HG03469 (cell line): Measurements from ENCODE around the gene BCOR.

ENCODE experiments used
- ATAC-seq: cut with Tn5 transposase; IDR thresholded peaks from one replicate; pipeline ENCODE4 v1.9.1; 2021; ENCODE audit warnings: mild to moderate bottlenecking, moderate library complexity, moderate number of reproducible peaks; ENCODE audit not compliant: unreplicated experiment

The BCOR gene

DNA sequence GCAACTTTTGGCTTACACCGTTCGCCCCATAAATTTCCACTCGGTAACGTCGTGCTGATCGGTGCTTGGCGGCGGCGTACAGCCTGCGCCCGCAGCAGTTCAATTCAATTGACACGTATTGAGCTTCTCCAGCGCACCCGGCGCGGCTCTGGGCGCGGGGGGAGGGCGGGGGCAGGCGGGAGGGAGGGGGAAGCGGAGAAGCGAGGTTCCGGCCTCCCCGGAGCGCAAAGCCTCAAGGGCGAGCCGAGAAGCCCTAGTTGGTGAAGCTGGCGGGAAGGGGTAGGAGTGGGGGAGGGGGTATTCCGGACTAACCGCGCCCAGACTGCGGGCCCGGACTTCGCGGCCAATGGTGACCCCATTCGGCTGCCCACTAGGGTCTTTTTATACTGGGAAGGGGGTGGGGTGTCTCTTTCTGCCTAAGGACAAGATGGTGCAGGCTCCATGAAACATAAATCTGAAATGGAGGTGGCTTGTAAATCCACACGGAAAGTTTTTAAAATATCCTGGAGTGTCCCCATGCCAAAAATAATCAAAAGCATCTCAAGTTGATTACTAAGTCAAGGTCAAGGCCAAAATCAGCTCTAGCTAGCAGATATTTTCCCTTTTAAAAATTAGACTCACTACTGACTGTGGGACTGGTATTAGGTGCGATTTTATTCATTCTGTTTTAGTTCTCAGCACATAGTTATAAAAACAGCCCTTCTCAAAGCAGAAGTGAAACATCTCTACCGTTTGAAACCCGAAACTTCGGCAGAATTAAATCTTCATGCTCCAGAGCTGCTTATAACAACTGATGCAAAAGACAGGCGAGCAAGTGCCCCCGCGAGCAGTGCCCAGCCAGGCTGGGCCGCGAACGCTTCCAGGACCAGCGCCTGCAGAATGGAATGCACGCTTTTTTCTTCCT, 1.5 kb upstream of the BCOR start:
- ATAC-seq = peak; percentile 29

DNA sequence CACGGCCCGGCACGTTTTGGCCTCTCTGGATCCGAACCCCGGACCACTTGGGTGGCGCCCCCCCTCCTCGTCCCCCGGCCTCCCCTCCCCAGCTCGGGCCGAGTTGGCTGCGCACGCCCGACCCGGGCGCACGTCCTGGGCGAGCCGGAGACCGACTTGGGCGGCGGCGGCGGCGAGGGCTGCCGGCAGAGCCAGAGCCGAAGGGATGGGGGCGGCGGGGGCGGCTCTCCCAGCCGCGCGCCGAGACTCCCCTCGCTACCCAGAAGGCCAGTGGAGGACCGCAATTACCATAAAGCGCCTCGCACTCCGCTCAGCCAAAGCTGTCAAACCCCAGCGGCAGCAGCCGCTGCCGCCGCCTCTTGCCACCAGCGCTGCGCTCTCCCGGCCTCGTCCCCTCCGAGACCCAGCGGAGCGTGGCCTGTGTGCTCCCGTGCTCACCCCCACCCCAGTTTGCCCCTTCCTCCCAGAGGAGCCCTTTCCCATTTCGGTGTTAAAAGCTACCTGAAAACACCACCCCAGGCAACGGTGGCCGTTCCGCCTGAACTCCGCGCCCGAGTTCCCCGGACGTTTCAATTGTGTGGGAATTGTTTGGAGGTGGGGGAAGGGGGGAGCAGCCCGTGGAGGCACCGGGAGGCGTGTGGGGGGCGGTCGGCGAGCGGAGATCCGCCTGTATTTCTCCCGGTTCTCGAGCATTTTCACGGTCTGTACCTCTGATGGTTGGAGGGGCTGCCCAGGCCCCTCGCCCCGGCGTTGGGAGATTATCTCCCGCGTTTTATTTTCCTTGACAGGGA, 701 bp upstream of the BCOR start:
- ATAC-seq = no peak

DNA sequence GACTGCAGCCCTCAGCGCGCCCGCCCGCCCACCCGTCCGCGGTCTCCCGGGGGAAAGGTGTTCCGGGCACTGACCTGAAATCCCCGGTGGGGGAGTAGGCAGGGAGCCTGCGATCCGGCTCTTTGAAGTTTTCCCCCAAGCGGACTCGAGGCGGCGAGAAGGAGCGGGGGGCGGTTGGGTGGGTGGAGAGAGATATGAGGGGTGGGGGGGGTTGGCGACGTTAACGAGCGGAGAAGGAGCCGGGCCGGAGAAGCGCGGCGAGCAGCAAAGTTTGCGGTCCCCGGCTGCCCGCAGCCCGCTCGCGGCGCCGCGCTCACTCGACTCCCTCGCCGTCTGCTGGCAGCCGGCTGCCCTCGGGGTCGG, 636 bp downstream of the BCOR start:
- ATAC-seq = no peak

DNA sequence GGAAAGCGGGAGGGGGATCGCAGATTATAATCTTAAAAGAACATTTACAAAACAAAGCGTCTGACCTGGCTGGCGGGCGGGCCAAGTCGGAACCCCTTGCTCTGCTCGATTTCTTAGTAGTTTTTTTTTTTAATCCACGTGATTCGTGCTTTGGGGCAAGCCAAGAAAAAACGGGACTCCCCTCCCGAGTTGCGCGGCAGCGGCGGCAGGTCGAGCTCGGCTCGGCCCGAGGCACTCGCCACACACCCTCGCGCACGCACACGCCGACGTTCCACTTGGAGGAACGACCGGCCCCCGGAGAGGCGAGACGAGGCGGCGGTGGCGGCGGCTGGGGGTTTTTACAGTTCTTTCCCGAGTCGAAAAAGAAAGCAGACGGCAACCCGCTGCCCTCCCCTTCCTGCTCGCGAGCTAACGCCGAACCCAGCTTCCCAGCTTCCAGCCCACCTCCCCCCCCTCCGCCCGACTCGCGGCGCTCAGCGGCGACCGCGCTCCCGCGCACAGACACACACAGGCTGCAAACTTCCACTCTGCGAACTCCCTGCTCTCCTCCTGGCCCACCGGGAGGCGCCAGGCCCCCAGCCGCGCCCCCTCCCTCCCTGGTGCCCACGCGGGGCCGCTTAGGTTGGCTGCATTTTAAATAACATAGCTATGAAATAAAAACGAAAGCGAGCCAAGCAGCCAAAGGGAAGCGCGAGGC, 1.2 kb downstream of the BCOR start:
- ATAC-seq = no peak

DNA sequence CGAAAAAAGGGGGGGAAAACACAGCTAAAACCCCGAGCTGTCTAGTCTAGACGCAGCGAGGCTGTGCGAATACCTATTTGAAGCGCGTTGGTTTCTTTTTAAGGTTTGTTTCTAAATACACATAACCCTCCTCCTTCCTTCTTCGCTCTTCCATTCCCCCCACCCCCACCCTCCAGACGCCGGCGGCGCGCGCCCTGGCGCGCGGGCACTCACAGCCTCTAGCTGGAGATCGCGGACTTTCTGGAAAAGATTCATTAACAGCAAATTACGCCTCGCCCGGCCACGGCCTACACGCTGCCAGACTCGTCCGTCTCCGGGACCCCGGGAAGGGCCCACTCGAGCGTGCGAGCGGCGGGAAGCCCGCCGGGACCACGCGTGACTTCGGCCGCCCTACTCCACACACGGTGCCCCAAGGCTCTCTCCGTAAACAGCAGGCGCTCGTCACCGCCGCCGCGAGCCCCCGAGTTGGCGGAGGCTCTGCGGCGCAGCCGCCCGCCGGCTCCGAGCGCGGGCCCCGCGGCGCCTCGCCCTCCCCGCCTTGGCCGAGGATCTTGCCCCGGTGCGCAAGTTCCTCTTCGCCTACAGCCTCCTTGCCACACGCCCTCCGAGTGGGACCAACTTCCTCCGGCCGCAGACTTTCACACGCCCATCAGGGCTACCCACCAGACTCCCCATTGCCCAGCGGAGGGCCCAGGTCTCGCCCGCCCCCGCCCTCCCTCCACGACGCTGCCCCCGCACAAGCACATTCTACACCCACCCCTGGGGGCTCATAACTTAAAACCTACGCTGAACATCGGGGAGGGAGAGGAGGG, 2.0 kb downstream of the BCOR start:
- no peak for ATAC-seq

DNA sequence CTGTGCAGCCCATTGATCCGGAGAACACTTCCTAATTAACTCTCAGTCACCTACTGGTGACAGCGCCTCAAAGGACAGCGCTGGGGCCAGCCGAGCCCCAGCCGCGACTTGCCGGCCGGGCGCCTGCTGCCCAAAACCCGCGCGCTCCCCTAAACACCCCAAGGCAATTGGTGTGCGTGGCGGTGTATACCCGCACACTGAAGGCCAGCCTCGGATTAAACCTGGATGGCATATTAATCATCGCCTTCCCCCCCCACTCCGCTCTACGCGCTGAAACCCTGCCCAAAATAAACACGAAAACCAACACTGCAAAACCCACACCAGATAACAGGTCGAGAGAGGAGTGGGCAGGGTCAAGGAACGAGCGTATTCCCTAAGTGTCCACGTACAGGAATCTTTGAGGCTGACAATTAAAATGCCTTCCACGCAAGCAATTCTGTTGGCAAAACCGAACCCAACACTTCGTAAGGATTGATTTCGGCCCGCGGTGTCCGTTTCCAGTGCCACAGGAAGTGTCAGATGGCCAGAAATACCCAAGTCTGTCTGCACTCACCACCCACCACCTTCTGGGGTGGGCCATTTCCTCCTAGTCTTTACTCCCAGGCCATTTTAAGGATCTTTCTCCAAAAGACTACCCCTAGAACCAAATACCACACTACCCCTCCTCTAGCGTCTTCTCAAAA, 2.7 kb downstream of the BCOR start:
- no peak for ATAC-seq

DNA sequence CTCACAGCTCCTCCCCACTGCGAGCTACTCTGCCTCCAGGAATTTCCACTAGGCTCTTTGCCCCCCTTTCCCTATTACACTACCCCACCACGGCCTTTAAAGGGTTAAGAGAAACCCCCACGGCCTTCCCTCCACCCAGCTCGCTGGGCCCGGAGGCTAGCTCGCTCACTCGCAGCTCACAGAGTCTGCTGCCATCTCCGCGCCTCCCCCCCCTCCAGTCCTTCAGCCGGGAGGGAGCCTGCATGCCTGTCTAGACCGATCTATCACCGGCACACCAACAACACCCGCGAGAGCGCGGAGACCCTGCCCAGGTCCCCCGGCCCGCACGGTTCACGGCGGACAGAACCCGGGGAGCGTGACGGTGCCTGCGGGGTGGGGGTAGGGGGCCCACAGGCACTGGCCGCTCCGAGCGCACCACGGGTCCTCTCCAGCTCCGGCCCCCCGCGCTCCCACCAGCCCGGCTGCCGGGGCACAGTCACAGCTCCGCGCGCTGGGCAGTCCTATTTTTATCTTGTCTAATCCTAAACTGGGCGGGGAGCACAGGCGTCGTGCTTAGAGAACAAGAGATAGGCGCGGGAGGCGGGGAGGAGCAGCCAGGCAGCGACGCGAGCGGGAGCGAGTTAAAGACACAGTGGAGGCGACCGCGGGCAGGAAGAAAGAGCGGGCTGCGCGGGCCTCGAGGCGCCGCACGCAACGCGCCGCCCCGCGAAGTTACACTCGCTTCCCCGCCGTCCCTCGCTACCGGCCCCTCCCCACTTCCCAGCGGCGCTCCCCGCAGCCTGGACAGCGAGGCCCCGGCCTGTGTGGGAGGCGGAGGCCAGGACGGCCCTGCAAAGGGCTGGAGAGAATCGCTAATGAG, 3.5 kb downstream of the BCOR start:
- ATAC-seq = no peak

DNA sequence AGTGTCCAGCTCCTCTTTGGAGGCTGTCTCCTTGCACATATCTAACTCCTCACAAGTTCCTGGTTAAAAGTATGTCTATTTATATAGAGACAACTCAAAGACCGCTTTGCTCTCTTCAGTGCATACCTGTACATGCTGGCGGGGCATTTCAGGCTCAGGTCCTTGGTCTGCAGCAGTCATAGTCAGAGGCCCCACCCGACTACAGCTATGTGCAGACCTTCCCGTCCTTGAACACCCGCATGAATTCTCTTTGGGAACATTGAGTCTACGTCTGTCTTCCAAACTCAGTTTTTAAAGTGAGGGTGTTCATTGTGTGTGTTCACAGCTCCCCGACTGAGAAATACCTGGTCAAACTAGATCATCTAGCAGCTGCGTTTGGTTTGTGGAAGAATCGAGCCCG, 4.2 kb downstream of the BCOR start:
- no peak for ATAC-seq

DNA sequence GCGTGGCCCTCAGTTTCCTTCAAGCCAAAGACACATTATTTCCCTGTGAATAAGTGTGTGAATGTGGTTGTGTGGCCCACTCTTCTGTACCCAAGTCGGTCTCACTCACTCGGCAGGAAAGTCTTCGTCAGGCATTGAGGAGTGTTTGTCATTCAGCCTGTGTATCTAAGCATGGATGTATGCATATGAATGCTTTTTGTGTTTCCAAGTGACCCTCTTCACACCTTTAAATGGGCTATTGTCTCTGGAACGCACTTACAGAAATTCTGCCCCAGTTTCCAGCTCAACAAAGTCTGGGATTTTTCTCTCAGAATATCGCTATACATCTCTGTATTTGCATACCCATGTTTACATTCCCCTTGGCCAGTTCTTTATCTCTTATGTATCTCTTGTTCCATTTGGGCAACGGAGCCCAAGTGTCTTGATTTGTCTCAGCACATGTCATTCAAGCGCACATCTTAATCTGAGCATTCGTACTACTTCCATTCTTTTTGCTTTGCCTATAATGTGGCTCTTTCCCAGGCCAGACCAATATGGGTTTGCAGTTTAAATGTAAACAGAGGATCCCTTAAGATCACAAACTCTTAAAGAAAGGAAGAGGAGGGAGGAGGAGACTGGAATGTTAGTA, 4.8 kb downstream of the BCOR start:
- ATAC-seq = no peak

DNA sequence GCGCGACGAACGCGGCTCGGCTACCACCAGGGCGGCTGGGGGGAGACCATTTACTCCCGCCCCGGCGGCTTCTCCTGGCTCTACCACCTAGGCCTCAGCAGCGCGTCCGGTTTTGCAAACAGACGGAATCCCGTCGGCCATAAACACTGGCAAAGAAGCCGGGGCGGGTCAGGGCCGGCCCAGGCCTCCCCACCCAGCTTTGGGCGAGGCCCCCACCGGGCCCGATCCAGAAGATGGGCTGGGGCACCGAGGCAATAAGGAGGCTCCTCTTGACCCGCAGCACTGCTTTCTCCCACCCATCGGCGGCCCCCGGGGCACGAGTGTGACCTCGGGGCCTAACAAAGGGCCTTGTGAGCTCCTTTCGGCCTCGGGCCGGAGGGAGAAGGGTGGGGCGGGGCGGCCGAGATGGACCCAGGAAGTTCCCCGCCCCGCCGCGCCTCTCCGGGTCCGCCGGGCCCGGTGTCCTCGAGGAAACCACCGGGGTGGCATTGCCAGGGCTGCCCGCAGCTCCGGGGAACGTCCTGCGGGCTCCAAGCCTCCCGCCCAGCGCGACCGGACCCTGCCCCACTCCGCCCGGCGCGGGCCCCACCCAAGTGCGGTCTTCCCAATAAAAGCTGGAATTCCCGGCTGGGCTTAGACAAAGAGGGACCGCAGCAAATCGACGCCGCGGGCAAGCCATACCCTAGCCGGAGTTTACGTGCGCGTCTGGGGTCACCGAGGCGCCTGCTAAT, 5.9 kb downstream of the BCOR start:
- ATAC-seq = no peak

DNA sequence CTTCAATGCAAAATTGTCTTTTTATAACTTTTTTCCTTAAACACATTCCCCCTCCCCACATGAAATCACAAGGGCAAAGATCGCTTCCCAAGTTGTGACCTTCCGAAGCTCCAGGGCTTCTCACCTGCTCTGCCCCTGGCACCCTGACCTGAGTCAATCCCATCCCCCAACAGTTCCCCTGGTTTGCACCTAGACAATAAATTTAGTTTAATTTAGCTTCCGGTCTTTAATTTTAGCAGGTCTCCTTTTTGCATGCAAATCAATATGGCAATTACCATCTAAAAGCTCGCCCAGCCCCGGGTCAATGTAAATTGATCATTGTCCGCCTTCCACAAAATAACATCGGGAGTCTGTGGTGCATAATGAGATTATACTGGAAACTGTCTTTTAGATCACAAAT, 6.8 kb downstream of the BCOR start:
- ATAC-seq = no peak

DNA sequence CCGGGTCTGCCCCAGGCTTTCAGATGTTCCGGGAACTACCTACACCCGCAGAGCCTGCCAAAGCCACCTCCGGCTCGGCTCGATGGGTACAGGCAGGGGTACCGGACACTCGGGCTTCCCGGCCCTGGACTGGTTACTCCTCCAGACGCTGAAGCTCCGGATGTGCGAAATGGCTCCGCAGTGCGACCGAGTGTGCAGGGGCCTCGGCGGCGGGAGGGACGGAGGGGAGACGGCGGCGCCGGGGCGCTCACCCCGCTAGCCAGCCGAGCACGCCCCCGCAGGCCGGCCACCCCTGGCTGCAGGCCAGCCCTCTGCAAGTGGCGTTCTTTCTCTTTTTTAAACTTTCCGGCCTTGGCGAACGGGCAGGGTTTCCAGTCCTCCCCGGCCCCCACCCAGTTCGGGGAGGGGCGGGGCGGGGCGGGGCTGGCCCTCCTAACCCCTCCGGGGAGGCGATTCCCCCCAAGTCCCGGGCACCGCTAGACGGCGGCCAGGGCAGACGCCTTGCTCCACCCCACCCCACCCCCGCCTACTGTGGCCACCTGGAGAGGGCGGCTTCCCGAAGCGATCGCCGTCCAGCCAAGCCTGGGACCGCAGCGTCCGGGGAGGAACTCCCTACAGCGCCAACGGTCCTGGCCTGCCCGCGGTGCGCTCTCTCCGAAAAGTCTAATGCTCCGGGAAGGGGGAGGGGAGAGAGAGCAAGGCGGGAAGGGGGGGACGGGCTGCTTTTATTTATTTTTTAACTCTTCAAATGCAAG, 7.5 kb downstream of the BCOR start:
- no peak for ATAC-seq

DNA sequence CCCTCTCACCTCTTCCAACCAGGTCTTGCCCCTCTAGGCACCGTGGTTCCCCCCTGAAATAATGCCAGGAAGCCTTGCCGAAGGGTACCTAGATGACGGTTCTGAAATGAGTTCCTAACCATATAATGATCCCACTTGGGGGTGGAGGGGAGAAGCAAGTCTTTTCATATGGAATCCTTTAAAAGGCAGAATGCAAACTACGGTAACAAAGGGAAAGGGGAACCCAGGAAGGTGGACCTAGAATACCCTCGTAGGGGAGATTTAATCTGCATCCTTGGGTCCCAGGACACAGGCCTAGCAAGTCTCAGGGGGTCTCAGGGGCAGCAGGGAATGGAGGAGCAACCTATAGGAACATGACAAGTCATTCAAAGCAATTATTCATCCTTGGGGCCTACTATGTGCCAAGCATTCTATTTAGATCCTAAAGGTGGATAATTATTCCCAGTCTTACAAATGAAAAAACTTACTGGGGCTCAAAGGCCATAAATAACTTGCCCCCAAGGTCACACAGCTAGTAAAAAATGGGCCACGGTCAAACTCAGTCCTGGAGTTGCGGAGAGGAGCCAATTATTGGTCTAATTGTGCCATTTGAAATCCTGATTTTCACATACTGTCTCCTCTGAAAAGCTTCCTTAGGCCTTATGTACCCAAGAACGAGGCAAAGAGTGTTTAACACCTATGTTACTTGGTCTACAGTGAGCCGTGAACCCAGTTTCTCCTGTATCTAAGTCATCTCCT, 8.8 kb downstream of the BCOR start:
- no peak for ATAC-seq

DNA sequence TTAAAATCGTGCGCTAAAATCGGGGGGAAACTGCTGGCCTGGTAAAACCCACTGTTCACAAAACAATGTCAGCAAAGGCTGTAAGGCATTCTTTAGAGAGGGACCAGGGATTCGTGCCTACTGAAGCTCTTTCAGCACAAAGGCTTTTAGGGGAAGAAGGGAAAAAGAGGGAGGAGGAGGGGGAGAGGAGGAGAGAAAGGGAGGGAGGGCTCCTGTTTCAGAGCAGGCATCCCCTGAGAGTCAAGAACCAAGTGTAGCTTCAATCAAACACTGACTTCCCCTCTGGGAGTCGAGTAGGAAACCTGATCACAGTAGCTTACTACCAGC, 9.5 kb downstream of the BCOR start:
- no peak for ATAC-seq

DNA sequence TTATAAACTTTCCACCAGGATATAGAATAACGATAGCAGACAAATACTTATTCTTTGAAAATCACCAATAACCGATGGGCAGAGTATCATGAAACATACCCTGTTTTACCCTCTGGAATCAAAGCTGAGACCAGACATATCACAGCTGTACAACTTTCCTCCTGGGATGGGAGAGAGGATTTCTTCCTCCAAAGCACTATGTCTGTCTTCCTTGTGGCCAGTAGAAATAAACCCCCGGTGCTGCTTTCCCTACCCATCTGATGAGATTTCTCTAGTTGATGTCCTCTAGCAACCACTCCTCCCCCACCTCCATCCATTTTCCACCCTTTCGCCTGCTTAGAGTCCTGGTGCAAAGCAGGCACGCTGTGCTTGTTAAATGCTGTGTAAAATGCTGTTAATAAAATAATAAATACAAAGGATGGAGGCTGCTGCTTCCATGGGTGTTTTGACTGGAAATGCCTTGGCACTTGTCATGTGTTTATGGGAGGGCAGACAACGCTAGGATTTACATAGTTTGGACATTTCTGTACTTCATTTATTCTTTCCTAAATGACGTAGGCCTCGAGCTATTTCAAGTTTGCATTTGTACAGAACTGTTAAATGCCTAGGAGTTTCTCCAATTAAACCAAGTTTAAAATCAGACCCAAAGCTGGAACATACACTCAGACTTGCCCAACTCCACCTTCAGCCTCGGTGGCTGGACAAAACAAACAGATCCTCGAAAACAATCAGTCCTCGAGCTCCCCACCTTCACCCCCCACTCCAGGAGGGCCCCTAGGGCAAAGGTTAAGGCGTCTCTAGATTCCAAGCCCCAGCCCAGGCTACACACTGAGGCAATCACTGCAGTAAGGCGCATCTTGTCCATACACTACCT, 10.1 kb downstream of the BCOR start:
- no peak for ATAC-seq
